Activated naive CD8-positive, alpha-beta T cell treated with anti-CD3 and anti-CD28 coated beads for 36 hours (primary cell): Measurements from ENCODE around the gene SLC9A6. TPM values are rescaled to one million over a fixed set of nuclear protein-coding genes. Genes with fewer than 3 reads are reported as not detected.
A peak's percentile ranks its signal among the peaks of the same experiment; 100 is the strongest.

Experiments
- DNase-seq: peaks from one replicate; pipeline ENCODE4 v3.0.0; 2021
- H3K27ac Mint-ChIP-seq: one replicate; pipeline ENCODE4 v1.8.0; 2022; ENCODE audit warnings: mild to moderate bottlenecking, moderate library complexity, mixed read lengths
- H3K27me3 Mint-ChIP-seq: one replicate; pipeline ENCODE4 v1.8.0; 2022; ENCODE audit warnings: mild to moderate bottlenecking, mixed read lengths
- H3K36me3 Mint-ChIP-seq: one replicate; pipeline ENCODE4 v1.8.0; 2021; ENCODE audit warnings: mild to moderate bottlenecking, mixed read lengths
- H3K4me1 Mint-ChIP-seq: one replicate; pipeline ENCODE4 v1.8.0; 2021; ENCODE audit warnings: mixed read lengths
- H3K4me3 Mint-ChIP-seq: one replicate; pipeline ENCODE4 v1.8.0; 2022; ENCODE audit warnings: mild to moderate bottlenecking, moderate library complexity, mixed read lengths
- H3K9me3 Mint-ChIP-seq: one replicate; pipeline ENCODE4 v1.8.0; 2022; ENCODE audit warnings: mixed read lengths
- total RNA-seq, 2 experiments: library from RNA; stranded (reverse); gene quantifications; one replicate each; pipeline ENCODE4 v1.2.3, GENCODE V29; 2021

SLC9A6 gene
- total RNA-seq: 10 to 100 TPM; 10.7 to 11.7 TPM

- H3K4me3 Mint-ChIP-seq: peak within 1 kb of the TSS; percentile 92
- H3K27ac Mint-ChIP-seq: peak within 1 kb of the TSS; percentile 90
- H3K36me3 Mint-ChIP-seq: peaks cover 4% of the 10 kb centered on the region
- peak; percentile 72 for DNase-seq
- no peaks in the 10 kb centered on the region for H3K27me3 Mint-ChIP-seq
- peaks cover 38% of the 10 kb centered on the region for H3K4me1 Mint-ChIP-seq
- H3K9me3 Mint-ChIP-seq: no peaks in the 10 kb centered on the region
Observed at GRCh38 chrX:135985157-135985972, at the start of gene SLC9A6. TSS of gene SLC9A6 (plus strand) at chrX:135985435. CDS start at chrX:135985659, 224 bp downstream.

GRCh38 chrX:135944486-135944885, 40.7 kb upstream of the SLC9A6 start:
- no peaks in the 10 kb centered on the region for H3K9me3 Mint-ChIP-seq
- H3K27me3 Mint-ChIP-seq: no peaks in the 10 kb centered on the region
- H3K36me3 Mint-ChIP-seq: no peaks in the 10 kb centered on the region
- H3K4me3 Mint-ChIP-seq: no peak overlapping the region
- no peak for DNase-seq
- H3K27ac Mint-ChIP-seq: no peak overlapping the region
- H3K4me1 Mint-ChIP-seq: no peaks in the 10 kb centered on the region

DNA sequence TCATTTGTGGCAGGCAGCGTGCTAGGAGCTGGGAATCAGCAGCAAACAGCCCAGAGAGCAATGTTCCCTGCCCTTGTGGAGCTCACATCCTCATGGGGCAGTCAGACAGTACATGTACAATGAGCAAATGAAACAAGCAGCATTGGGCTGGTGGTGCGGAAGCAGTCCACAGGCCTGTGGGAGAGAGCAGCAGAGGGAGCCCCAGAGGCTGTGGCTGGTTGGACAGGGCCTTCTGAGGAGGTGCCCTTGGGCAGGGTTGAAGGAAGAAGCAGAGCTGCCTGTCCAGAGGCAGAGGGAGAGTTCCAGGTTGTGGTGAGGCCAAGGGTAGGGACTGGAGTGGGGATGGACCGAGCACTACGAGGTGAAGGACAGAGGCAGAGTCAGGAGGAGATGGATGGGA, 33.9 kb upstream of the SLC9A6 start:
- Mint-ChIP-seq H3K36me3 (no peaks in the 10 kb centered on the region), H3K27ac (no peak overlapping the region), H3K4me1 (no peaks in the 10 kb centered on the region), H3K27me3 (no peaks in the 10 kb centered on the region), H3K4me3 (no peak overlapping the region), H3K9me3 (no peaks in the 10 kb centered on the region)
- no peak for DNase-seq

GRCh38 chrX:135973025-135973547, 12.1 kb upstream of the SLC9A6 start:
- no peak for DNase-seq
- Mint-ChIP-seq H3K36me3 (peaks cover 4% of the 10 kb centered on the region), H3K4me1 (peaks cover 22% of the 10 kb centered on the region), H3K9me3 (no peaks in the 10 kb centered on the region), H3K27me3 (no peaks in the 10 kb centered on the region), H3K27ac (peak overlapping the region; percentile 96), H3K4me3 (peak overlapping the region; percentile 99)

- DNase-seq: peak; percentile 81
- H3K36me3 Mint-ChIP-seq: peaks cover 4% of the 10 kb centered on the region
- H3K27ac Mint-ChIP-seq: peak within 1 kb of the TSS; percentile 96
- no peaks in the 10 kb centered on the region for H3K9me3 Mint-ChIP-seq
- no peaks in the 10 kb centered on the region for H3K27me3 Mint-ChIP-seq
- peak within 1 kb of the TSS; percentile 99 for H3K4me3 Mint-ChIP-seq
- H3K4me1 Mint-ChIP-seq: peaks cover 22% of the 10 kb centered on the region
Observed at GRCh38 chrX:135973548-135974278, 11.5 kb upstream of the SLC9A6 start, which contains the start of gene MMGT1. TSS of gene MMGT1 (minus strand) at chrX:135973988. CDS start at chrX:135973675, 313 bp downstream.

GRCh38 chrX:135974279-135974856, 10.9 kb upstream of the SLC9A6 start:
- Mint-ChIP-seq H3K27ac (no peak overlapping the region), H3K9me3 (no peaks in the 10 kb centered on the region), H3K4me1 (peaks cover 20% of the 10 kb centered on the region), H3K36me3 (peaks cover 4% of the 10 kb centered on the region), H3K27me3 (no peaks in the 10 kb centered on the region), H3K4me3 (peak overlapping the region; percentile 79)
- peak; percentile 37 for DNase-seq

GRCh38 chrX:135975421-135975820, 9.8 kb upstream of the SLC9A6 start:
- Mint-ChIP-seq H3K36me3 (peaks cover 3% of the 10 kb centered on the region), H3K27ac (no peak overlapping the region), H3K27me3 (no peaks in the 10 kb centered on the region), H3K9me3 (no peaks in the 10 kb centered on the region), H3K4me3 (no peak overlapping the region), H3K4me1 (peaks cover 20% of the 10 kb centered on the region)
- no peak for DNase-seq

DNA sequence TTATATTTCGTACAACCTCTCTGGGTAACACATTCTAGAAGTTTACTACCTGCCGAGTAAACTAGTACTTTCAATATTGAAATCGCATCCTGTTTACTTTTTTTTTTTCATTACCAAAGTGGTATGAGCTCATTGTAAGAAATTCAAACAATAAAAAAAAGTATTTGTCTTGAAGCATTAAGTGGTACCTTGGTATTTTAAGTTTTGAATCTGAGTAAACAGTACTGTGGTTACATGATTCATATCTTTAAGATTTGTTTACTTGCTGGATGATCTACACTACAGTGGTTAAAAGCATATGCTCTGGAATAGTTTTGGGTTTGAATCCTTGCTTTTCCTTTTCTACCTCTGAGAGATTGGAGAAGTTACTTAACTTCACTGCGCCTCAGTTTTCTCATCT, 7.6 kb upstream of the SLC9A6 start:
- peaks cover 2% of the 10 kb centered on the region for H3K36me3 Mint-ChIP-seq
- H3K9me3 Mint-ChIP-seq: no peaks in the 10 kb centered on the region
- no peak overlapping the region for H3K4me3 Mint-ChIP-seq
- no peaks in the 10 kb centered on the region for H3K27me3 Mint-ChIP-seq
- no peak for DNase-seq
- no peak overlapping the region for H3K27ac Mint-ChIP-seq
- peaks cover 18% of the 10 kb centered on the region for H3K4me1 Mint-ChIP-seq

- Mint-ChIP-seq H3K27ac (no peak overlapping the region), H3K36me3 (no peaks in the 10 kb centered on the region), H3K9me3 (no peaks in the 10 kb centered on the region), H3K4me1 (peaks cover 30% of the 10 kb centered on the region), H3K27me3 (no peaks in the 10 kb centered on the region), H3K4me3 (no peak overlapping the region)
- DNase-seq: no peak
Observed at GRCh38 chrX:135981010-135981409, 4.2 kb upstream of the SLC9A6 start.

GRCh38 chrX:135981668-135982067, 3.6 kb upstream of the SLC9A6 start:
- no peak for DNase-seq
- no peaks in the 10 kb centered on the region for H3K27me3 Mint-ChIP-seq
- H3K4me1 Mint-ChIP-seq: peaks cover 30% of the 10 kb centered on the region
- no peaks in the 10 kb centered on the region for H3K36me3 Mint-ChIP-seq
- no peak overlapping the region for H3K27ac Mint-ChIP-seq
- no peaks in the 10 kb centered on the region for H3K9me3 Mint-ChIP-seq
- H3K4me3 Mint-ChIP-seq: no peak overlapping the region

- Mint-ChIP-seq H3K4me1 (peaks cover 32% of the 10 kb centered on the region), H3K9me3 (no peaks in the 10 kb centered on the region), H3K4me3 (peak overlapping the region; percentile 88), H3K27ac (peak overlapping the region; percentile 90), H3K27me3 (no peaks in the 10 kb centered on the region), H3K36me3 (no peaks in the 10 kb centered on the region)
- no peak for DNase-seq
Observed at GRCh38 chrX:135982860-135983259, 2.4 kb upstream of the SLC9A6 start.

DNA sequence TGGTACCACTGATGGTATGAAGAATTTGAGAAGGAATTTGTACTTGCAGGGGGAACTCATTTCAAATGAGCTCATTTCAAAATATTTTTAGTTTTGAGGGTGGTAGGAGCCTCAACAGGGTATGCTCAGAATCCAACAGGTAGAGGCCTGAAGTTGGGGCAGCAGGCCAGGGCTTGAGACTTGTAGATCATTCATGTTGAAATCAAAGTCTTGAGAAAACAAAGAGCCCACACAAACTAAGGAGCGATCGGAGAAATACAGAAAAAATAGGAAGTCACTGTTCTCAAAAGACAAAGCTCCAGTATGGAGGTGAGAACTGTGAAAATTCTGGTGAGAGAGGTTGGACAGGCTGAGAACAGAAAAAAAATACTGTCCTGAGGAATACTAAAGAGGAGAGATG, 979 bp upstream of the SLC9A6 start:
- peak overlapping the region; percentile 90 for H3K27ac Mint-ChIP-seq
- no peaks in the 10 kb centered on the region for H3K36me3 Mint-ChIP-seq
- peaks cover 35% of the 10 kb centered on the region for H3K4me1 Mint-ChIP-seq
- no peaks in the 10 kb centered on the region for H3K27me3 Mint-ChIP-seq
- H3K9me3 Mint-ChIP-seq: no peaks in the 10 kb centered on the region
- no peak for DNase-seq
- peak overlapping the region; percentile 88 for H3K4me3 Mint-ChIP-seq

DNA sequence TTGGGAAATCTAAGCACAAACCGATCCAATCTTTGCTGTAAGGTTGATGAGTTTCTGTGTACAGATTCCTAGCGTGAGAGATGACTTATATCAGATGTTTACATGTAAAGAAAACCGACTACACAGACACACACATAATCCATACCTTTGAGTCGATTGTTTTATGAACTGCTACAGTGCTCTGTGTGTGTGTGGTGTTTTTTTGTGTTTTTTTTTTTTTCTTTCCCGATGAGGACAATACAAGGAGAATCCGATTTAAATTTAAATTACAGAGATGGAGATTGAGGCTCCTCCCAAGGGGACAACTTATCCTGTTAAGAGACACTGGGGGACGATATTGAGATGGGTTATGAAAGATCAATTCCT, 461 bp upstream of the SLC9A6 start:
- Mint-ChIP-seq H3K27me3 (no peaks in the 10 kb centered on the region), H3K9me3 (no peaks in the 10 kb centered on the region), H3K36me3 (peaks cover 4% of the 10 kb centered on the region), H3K4me1 (peaks cover 38% of the 10 kb centered on the region), H3K27ac (peak overlapping the region; percentile 90), H3K4me3 (peak overlapping the region; percentile 88)
- no peak for DNase-seq

GRCh38 chrX:135985973-135986310, 707 bp downstream of the SLC9A6 start:
- peaks cover 4% of the 10 kb centered on the region for H3K36me3 Mint-ChIP-seq
- peak overlapping the region; percentile 83 for H3K27ac Mint-ChIP-seq
- no peak for DNase-seq
- H3K27me3 Mint-ChIP-seq: no peaks in the 10 kb centered on the region
- peaks cover 37% of the 10 kb centered on the region for H3K4me1 Mint-ChIP-seq
- H3K4me3 Mint-ChIP-seq: peak overlapping the region; percentile 92
- no peaks in the 10 kb centered on the region for H3K9me3 Mint-ChIP-seq

- Mint-ChIP-seq H3K9me3 (no peaks in the 10 kb centered on the region), H3K36me3 (peaks cover 6% of the 10 kb centered on the region), H3K4me3 (no peak overlapping the region), H3K4me1 (peaks cover 34% of the 10 kb centered on the region), H3K27me3 (no peaks in the 10 kb centered on the region), H3K27ac (no peak overlapping the region)
- no peak for DNase-seq
Observed at GRCh38 chrX:135988245-135988644, 3.0 kb downstream of the SLC9A6 start.
